ENCODE measurements around the gene FARS2.

Gene FARS2

DNA sequence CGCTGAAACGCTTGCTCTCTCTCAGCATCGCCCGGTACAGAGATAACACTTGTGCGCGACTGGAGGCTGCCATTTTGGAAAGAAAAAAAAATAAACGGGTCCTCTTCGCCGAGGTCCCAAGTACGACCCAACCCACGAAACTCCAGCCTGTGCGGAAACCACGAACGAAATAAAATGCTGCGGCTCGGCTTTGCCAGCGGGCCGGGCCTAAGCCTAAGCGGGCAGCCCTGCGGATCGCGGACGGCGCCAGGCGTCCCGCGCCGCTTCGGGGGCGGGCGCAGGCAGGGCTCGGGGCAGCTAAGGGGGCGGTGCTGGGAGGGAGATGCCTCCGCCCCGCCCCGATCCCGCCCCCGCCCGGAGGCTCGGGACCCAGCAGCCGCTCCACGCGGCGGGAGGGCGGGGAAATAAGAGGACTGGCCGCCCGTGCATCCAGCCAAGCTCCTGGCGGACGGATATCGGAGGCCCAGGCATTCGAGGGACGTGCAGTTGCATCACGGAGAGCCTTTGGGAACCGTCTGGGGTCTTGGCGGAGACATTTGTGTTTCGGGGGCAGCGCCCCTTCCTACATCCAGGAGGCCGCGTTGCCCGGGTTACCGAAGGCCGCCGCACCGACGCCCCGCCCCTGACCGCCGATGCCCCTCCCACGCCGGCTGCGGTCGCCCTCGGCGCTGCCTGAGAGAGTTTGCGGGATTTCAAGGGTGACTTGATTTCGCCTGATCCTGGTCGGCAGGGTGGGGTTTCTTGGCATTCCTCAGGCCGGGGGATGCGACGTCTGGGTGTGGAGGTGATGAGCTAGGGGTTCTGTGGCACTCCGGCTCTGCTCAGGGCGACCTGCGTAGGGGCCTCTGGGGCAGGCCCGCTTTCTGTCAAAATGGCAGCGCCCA, at the start of gene FARS2, which contains the start of gene LYRM4:
Gene FARS2 (plus strand): TSS at position 853 of the 884 bp plus-strand sequence.
Gene LYRM4 (minus strand): TSS at position 290 of the 884 bp plus-strand sequence. CDS start 217 bp downstream, at position 73.
- Histone ChIP-seq H3K9me3 (ENCODE audit: control insufficient read depth, insufficient read depth, low read depth, low read length) (no peaks in the 10 kb centered on the region), H3K36me3 (ENCODE audit: control insufficient read depth in 2 of 2, insufficient read depth in 1 of 2, low read length in 2 of 2) (peaks cover 0 to 14% of the 10 kb centered on the region in 2 experiments; a peak in 2 of 3 replicates), H3K4me1 (ENCODE audit: control insufficient read depth, insufficient read depth, low read length) (peaks cover 11% of the 10 kb centered on the region), H3K27ac (ENCODE audit: extremely low read depth, low read depth, low read length) (peak within 1 kb of the TSS; percentile 89), H3K4me3 (ENCODE audit: low read depth, low read length) (peak within 1 kb of the TSS; percentile 98)
- CTCF ChIA-PET = interaction anchor here (0.5 to 1.7 kb wide), 8 partner anchors 10 to 969 kb away, joined by 3 to 4 read pairs (median 3); no protein-coding TSS in a partner anchor
- POLR2A ChIA-PET = interaction anchor here (0.6 to 1.7 kb wide), 7 partner anchors 10 to 1240 kb away, joined by 3 read pairs; a partner anchor contains a TSS
- no peak for TF ChIP-seq ZSCAN23 (tag by site-specific recombination; IDR thresholded peaks at IDR 0.05)
- TF ChIP-seq ZFP69B (tag by site-specific recombination; IDR thresholded peaks at IDR 0.05) = no peak
- TF ChIP-seq, protein P1, sequence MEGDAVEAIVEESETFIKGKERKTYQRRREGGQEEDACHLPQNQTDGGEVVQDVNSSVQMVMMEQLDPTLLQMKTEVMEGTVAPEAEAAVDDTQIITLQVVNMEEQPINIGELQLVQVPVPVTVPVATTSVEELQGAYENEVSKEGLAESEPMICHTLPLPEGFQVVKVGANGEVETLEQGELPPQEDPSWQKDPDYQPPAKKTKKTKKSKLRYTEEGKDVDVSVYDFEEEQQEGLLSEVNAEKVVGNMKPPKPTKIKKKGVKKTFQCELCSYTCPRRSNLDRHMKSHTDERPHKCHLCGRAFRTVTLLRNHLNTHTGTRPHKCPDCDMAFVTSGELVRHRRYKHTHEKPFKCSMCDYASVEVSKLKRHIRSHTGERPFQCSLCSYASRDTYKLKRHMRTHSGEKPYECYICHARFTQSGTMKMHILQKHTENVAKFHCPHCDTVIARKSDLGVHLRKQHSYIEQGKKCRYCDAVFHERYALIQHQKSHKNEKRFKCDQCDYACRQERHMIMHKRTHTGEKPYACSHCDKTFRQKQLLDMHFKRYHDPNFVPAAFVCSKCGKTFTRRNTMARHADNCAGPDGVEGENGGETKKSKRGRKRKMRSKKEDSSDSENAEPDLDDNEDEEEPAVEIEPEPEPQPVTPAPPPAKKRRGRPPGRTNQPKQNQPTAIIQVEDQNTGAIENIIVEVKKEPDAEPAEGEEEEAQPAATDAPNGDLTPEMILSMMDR (tag by site-specific recombination; IDR thresholded peaks at IDR 0.05) = peak; percentile 33; the same call in 1 of the 2 replicates
- no peak for TF ChIP-seq ZSCAN16 (tag by site-specific recombination; IDR thresholded peaks at IDR 0.05)
- TF ChIP-seq ZNF561 (tag by site-specific recombination; IDR thresholded peaks at IDR 0.05; ENCODE audit: borderline replicate concordance) = peak; percentile 79; the same call in 1 of the 2 replicates
- TF ChIP-seq ZNF311 (tag by site-specific recombination; IDR thresholded peaks at IDR 0.05; ENCODE audit: borderline replicate concordance) = no peak
- peak; percentile 81 for TF ChIP-seq ZNF76 (tag by site-specific recombination; IDR thresholded peaks at IDR 0.05; ENCODE audit: borderline replicate concordance, low read depth)
- peak; percentile 77 for TF ChIP-seq ZFHX2 (tag by site-specific recombination; conservative IDR thresholded peaks at IDR 0.05)
- peak; percentile 73 for TF ChIP-seq SP7 (tag by site-specific recombination; IDR thresholded peaks at IDR 0.05)
- TF ChIP-seq, protein P2, sequence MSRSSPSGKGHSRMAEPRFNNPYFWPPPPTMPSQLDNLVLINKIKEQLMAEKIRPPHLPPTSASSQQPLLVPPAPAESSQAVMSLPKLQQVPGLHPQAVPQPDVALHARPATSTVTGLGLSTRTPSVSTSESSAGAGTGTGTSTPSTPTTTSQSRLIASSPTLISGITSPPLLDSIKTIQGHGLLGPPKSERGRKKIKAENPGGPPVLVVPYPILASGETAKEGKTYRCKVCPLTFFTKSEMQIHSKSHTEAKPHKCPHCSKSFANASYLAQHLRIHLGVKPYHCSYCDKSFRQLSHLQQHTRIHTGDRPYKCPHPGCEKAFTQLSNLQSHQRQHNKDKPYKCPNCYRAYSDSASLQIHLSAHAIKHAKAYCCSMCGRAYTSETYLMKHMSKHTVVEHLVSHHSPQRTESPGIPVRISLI (tag by site-specific recombination; IDR thresholded peaks at IDR 0.05) = peak; percentile 97
- peak; percentile 58 for TF ChIP-seq GLIS1 (tag by site-specific recombination; IDR thresholded peaks at IDR 0.05)
- no peak for TF ChIP-seq ZNF16 (tag by site-specific recombination; IDR thresholded peaks at IDR 0.05; ENCODE audit: low read depth)
- TF ChIP-seq YY1 (tag by site-specific recombination; IDR thresholded peaks at IDR 0.05) = peak; percentile 97
- TF ChIP-seq ZNF341 (tag by site-specific recombination; IDR thresholded peaks at IDR 0.05; ENCODE audit: low read depth) = peak; percentile 94
- peak; percentile 77; the same call in 1 of the 2 replicates for TF ChIP-seq ZNF501 (tag by site-specific recombination; IDR thresholded peaks at IDR 0.05)
- TF ChIP-seq, protein P3, sequence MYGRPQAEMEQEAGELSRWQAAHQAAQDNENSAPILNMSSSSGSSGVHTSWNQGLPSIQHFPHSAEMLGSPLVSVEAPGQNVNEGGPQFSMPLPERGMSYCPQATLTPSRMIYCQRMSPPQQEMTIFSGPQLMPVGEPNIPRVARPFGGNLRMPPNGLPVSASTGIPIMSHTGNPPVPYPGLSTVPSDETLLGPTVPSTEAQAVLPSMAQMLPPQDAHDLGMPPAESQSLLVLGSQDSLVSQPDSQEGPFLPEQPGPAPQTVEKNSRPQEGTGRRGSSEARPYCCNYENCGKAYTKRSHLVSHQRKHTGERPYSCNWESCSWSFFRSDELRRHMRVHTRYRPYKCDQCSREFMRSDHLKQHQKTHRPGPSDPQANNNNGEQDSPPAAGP (tag by site-specific recombination; IDR thresholded peaks at IDR 0.05) = 0 out of 2 replicates have a peak, but pooled peaks have one; percentile 69
- TF ChIP-seq, protein P4, sequence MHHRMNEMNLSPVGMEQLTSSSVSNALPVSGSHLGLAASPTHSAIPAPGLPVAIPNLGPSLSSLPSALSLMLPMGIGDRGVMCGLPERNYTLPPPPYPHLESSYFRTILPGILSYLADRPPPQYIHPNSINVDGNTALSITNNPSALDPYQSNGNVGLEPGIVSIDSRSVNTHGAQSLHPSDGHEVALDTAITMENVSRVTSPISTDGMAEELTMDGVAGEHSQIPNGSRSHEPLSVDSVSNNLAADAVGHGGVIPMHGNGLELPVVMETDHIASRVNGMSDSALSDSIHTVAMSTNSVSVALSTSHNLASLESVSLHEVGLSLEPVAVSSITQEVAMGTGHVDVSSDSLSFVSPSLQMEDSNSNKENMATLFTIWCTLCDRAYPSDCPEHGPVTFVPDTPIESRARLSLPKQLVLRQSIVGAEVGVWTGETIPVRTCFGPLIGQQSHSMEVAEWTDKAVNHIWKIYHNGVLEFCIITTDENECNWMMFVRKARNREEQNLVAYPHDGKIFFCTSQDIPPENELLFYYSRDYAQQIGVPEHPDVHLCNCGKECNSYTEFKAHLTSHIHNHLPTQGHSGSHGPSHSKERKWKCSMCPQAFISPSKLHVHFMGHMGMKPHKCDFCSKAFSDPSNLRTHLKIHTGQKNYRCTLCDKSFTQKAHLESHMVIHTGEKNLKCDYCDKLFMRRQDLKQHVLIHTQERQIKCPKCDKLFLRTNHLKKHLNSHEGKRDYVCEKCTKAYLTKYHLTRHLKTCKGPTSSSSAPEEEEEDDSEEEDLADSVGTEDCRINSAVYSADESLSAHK (tag by site-specific recombination; IDR thresholded peaks at IDR 0.05) = no peak; the same call in 1 of the 2 replicates
- peak; percentile 50 for TF ChIP-seq ZNF610 (tag by site-specific recombination; IDR thresholded peaks at IDR 0.05; ENCODE audit: borderline replicate concordance)
- TF ChIP-seq EGR2 (tag by site-specific recombination; IDR thresholded peaks at IDR 0.05; ENCODE audit: low read depth) = peak; percentile 59; the same call in 1 of the 2 replicates
- TF ChIP-seq, protein P5, sequence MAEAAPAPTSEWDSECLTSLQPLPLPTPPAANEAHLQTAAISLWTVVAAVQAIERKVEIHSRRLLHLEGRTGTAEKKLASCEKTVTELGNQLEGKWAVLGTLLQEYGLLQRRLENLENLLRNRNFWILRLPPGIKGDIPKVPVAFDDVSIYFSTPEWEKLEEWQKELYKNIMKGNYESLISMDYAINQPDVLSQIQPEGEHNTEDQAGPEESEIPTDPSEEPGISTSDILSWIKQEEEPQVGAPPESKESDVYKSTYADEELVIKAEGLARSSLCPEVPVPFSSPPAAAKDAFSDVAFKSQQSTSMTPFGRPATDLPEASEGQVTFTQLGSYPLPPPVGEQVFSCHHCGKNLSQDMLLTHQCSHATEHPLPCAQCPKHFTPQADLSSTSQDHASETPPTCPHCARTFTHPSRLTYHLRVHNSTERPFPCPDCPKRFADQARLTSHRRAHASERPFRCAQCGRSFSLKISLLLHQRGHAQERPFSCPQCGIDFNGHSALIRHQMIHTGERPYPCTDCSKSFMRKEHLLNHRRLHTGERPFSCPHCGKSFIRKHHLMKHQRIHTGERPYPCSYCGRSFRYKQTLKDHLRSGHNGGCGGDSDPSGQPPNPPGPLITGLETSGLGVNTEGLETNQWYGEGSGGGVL (tag by site-specific recombination; IDR thresholded peaks at IDR 0.05) = peak; percentile 54; the same call in 1 of the 2 replicates
- TF ChIP-seq KLF9 (tag by site-specific recombination; IDR thresholded peaks at IDR 0.05; ENCODE audit: low read depth) = peak; percentile 92
- TF ChIP-seq ZNF660 (tag by site-specific recombination; IDR thresholded peaks at IDR 0.05) = peak; percentile 44; the same call in 1 of the 2 replicates
- peak; percentile 79 for TF ChIP-seq KLF1 (tag by site-specific recombination; IDR thresholded peaks at IDR 0.05)
- TF ChIP-seq GLIS2 (tag by site-specific recombination; IDR thresholded peaks at IDR 0.05) = peak; percentile 88
- peak; percentile 24; the same call in 1 of the 2 replicates for TF ChIP-seq ZNF623 (tag by site-specific recombination; IDR thresholded peaks at IDR 0.05)
- TF ChIP-seq, protein P6, sequence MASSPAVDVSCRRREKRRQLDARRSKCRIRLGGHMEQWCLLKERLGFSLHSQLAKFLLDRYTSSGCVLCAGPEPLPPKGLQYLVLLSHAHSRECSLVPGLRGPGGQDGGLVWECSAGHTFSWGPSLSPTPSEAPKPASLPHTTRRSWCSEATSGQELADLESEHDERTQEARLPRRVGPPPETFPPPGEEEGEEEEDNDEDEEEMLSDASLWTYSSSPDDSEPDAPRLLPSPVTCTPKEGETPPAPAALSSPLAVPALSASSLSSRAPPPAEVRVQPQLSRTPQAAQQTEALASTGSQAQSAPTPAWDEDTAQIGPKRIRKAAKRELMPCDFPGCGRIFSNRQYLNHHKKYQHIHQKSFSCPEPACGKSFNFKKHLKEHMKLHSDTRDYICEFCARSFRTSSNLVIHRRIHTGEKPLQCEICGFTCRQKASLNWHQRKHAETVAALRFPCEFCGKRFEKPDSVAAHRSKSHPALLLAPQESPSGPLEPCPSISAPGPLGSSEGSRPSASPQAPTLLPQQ (tag by site-specific recombination; IDR thresholded peaks at IDR 0.05) = peak; percentile 61; the same call in 1 of the 2 replicates
- TF ChIP-seq ZNF843 (tag by site-specific recombination; IDR thresholded peaks at IDR 0.05) = no peak
